Ishikawa (cell line): ENCODE data around the gene CBLL1.

Experiments used
- CEBPB ChIP-seq: IDR thresholded peaks from 2 replicates; pipeline ENCODE4 v1.6.1; 2012
- EGR1 ChIP-seq: IDR thresholded peaks from 2 replicates; pipeline ENCODE4 v1.6.1; 2012
- EP300 ChIP-seq: IDR thresholded peaks from 2 replicates; pipeline ENCODE4 v1.6.1; 2012; ENCODE audit warnings: borderline replicate concordance
- FOXM1 ChIP-seq: IDR thresholded peaks from 2 replicates; pipeline ENCODE4 v1.6.1; 2012; ENCODE audit warnings: low read depth, borderline replicate concordance
- NFIC ChIP-seq: IDR thresholded peaks from 2 replicates; pipeline ENCODE4 v1.6.1; 2012
- RAD21 ChIP-seq: IDR thresholded peaks from 2 replicates; pipeline ENCODE4 v1.6.1; 2012; ENCODE audit warnings: low read depth
- REST ChIP-seq: IDR thresholded peaks from 2 replicates; pipeline ENCODE4 v1.6.1; 2012; ENCODE audit warnings: low read depth, mild to moderate bottlenecking
- TAF1 ChIP-seq: IDR thresholded peaks from 2 replicates; pipeline ENCODE4 v1.6.1; 2012; ENCODE audit warnings: low read depth, mild to moderate bottlenecking
- TCF12 ChIP-seq: IDR thresholded peaks from 2 replicates; pipeline ENCODE4 v1.6.1; 2012; ENCODE audit warnings: low read depth
- TEAD4 ChIP-seq: IDR thresholded peaks from 2 replicates; pipeline ENCODE4 v1.6.1; 2012
- TF ChIP-seq, protein P1 (sequence below): IDR thresholded peaks from 2 replicates; pipeline ENCODE4 v1.6.1; 2012

DNA sequence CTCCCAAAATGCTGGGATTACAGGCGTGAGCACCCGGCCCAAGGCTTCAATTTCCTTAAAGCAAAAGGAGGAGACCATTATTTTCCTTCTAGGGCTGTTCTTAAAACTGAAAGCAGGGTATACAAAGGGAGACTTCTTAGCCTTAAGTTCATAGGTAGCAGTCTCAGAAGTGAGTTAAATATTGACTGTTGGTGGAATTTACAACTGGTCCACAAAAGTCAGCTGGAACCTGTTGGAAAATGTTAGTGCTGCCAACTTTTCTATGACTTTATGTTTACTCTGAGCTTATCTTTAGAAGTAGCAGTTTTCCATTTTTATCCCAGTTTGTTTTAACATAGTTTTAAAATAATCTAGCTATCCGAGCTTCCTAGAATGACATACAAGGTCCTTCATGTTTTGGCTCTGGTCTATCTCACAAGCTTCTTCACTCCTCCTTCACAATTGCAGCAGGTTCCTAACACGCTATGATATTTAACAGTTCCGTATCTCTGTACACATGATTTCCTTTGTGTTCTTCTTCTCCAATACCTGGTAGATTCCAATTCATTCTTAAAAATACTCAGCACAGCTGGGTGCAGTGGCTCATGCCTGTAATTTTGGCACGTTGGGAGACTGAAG lies 55.8 kb downstream of the CBLL1 start:
- TF ChIP-seq TEAD4 (no peak), EGR1 (no peak), CEBPB (no peak), EP300 (no peak), RAD21 (no peak), TAF1 (no peak), NFIC (no peak), REST (no peak), TCF12 (no peak), FOXM1 (no peak)
- TF ChIP-seq, protein P1, sequence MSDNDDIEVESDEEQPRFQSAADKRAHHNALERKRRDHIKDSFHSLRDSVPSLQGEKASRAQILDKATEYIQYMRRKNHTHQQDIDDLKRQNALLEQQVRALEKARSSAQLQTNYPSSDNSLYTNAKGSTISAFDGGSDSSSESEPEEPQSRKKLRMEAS = no peak
